HepG2 (cell line): ENCODE measurements around the gene C1GALT1C1. TPM values are rescaled to one million over a fixed set of nuclear protein-coding genes. Genes with fewer than 3 reads are reported as not detected.

Source experiments
- ATAC-seq: fragments of 200-7000 bp; cut with Tn5 transposase; 3 replicates; pipeline ENCODE4 v1.9.1; 2020; ENCODE audit warnings: mild to moderate bottlenecking, moderate library complexity
- Bru-seq: library from RNA; stranded (reverse); fragments of 400-500 nt; gene quantifications from one replicate; lab custom pipeline; 2021; lab: Mats Ljungman, UMichigan
- BruChase-seq, 2 experiments: library from RNA; stranded (reverse); fragments of 400-500 nt; gene quantifications; one replicate each; lab custom pipeline; 2021; lab: Mats Ljungman, UMichigan
- BruUV-seq: library from RNA; stranded (reverse); fragments of 400-500 nt; replicated peaks from 2 replicates; lab custom pipeline; 2021; lab: Mats Ljungman, UMichigan
- CTCF ChIA-PET: fragments of 300-600 bp; formaldehyde crosslinking; extraction: SDS; loops from one replicate; lab custom pipeline; 2021; ENCODE audit warnings: low total read pairs, inconsistent platforms, low intra/inter-chr PET ratio; lab: Yijun Ruan, JAX
- POLR2A ChIA-PET: fragments of 350-600 bp; sonication (Branson Sonifier 250); formaldehyde crosslinking; loops from one replicate; lab custom pipeline; 2020; ENCODE audit warnings: antibody characterized with exemption, inconsistent platforms; lab: Yijun Ruan, JAX
- DNase-seq: peaks from one replicate; pipeline ENCODE4 v3.0.0-alpha.2; 2015; ENCODE audit warnings: low spot score
- FAIRE-seq: peaks from 3 replicates; lab custom pipeline; 2011; peaks lifted over from hg19 to GRCh38; lab: Jason Lieb, UNC
- H2AFZ ChIP-seq: one replicate; pipeline ENCODE4 v1.6.1; 2011; ENCODE audit warnings: low read length, inconsistent platforms
- H3K27ac ChIP-seq: fragments of 300-600 bp; 3 replicates; pipeline ENCODE4 v1.8.0; 2011; ENCODE audit warnings: mixed run types, mild to moderate bottlenecking, mixed read lengths, low read length, inconsistent platforms; ENCODE audit not compliant: insufficient read depth; ENCODE audit errors: extremely low read length
- H3K27me3 ChIP-seq, 2 experiments: fragments of 200-600 bp in 1 of 2; 2 replicates in 1 of 2; 3 replicates in 1 of 2; pipeline versions ENCODE4 v1.6.0 to v1.8.0; 2011; ENCODE audit warnings: low read length in 2 of 2, mild to moderate bottlenecking in 2 of 2, moderate library complexity in 2 of 2, inconsistent platforms in 1 of 2; ENCODE audit not compliant: insufficient read depth in 2 of 2, control insufficient read depth in 1 of 2
- H3K36me3 ChIP-seq, 2 experiments: fragments of 200-600 bp in 1 of 2; replicated peaks in 1 of 2; 2 replicates in 1 of 2; 3 replicates in 1 of 2; pipeline versions ENCODE4 v1.5.1 to v1.8.0; 2011; ENCODE audit warnings: low read length in 2 of 2, inconsistent platforms in 1 of 2; ENCODE audit not compliant: insufficient read depth in 2 of 2, control insufficient read depth in 1 of 2
- H3K4me1 ChIP-seq: 2 replicates; pipeline ENCODE4 v1.5.1; 2012; ENCODE audit warnings: low read length, inconsistent platforms; ENCODE audit not compliant: insufficient read depth
- H3K4me2 ChIP-seq: 2 replicates; pipeline ENCODE4 v1.6.0; 2011; ENCODE audit warnings: low read depth, low read length, inconsistent platforms
- H3K4me3 ChIP-seq, 3 experiments: fragments of 200-600 bp in 1 of 3; sonication (generic), shearing (Covaris generic) in 1 of 3; replicated peaks in 1 of 3; 2 replicates each; pipeline ENCODE4 v1.5.1; 2011 to 2016; ENCODE audit warnings: low read length in 3 of 3, inconsistent platforms in 2 of 3, low read depth in 2 of 3, mild to moderate bottlenecking in 2 of 3, control low read depth in 1 of 3, mixed read lengths in 1 of 3; ENCODE audit not compliant: insufficient read depth in 1 of 3
- H3K79me2 ChIP-seq: one replicate; pipeline ENCODE4 v1.6.1; 2011; ENCODE audit warnings: low read length, inconsistent platforms; ENCODE audit not compliant: insufficient read depth
- H3K9ac ChIP-seq: 2 replicates; pipeline ENCODE4 v1.6.0; 2011; ENCODE audit warnings: mild to moderate bottlenecking, low read depth, low read length, inconsistent platforms; ENCODE audit not compliant: insufficient read depth
- H3K9me3 ChIP-seq: 2 replicates; pipeline ENCODE4 v1.5.1; 2012; ENCODE audit warnings: mild to moderate bottlenecking, low read length
- H4K20me1 ChIP-seq: 2 replicates; pipeline ENCODE4 v1.6.0; 2011; ENCODE audit warnings: inconsistent platforms, mild to moderate bottlenecking, low read length, moderate library complexity; ENCODE audit not compliant: insufficient read depth
- CCDC6 ChIP-seq: sonication (generic); formaldehyde crosslinking; IDR thresholded peaks from 2 replicates; pipeline ENCODE4 v1.8.1; 2022; ENCODE audit warnings: mild to moderate bottlenecking, missing genetic modification reagents, moderate library complexity
- DR1 ChIP-seq: sonication (generic); formaldehyde crosslinking; IDR thresholded peaks from 2 replicates; pipeline ENCODE4 v1.8.0; 2021; ENCODE audit warnings: mild to moderate bottlenecking, missing genetic modification reagents, inconsistent platforms
- WGBS: methylation state at CpG from one replicate; pipeline ENCODE4 v1.1.6; 2017; ENCODE audit warnings: low lambda C conversion rate; 5-methylcytosine and 5-hydroxymethylcytosine counted together
- in situ Hi-C: cut with HindIII; loops from 2 replicates; pipeline ENCODE4 v1.10.0; 2017; ENCODE audit warnings: low pct_unique_long_range_greater_than_20kb; ENCODE audit not compliant: extremely low pct_ligation_motif_present
- intact Hi-C: fragments of 100-400 bp; cut with micrococcal nuclease; formaldehyde crosslinking; loops from one replicate; pipeline ENCODE4 v1.10.0; 2022; ENCODE audit not compliant: unreplicated experiment
- long read RNA-seq, 2 experiments: library from RNA in 1 of 2; library from polyadenylated mRNA in 1 of 2; stranded (forward) in 1 of 2; unstranded in 1 of 2; transcript quantifications; one replicate each; pipeline ENCODE4 v2.0.0, GENCODE V29; 2019 to 2022
- polyA minus RNA-seq, 3 experiments: library from RNA; depleted of rRNA, polyadenylated mRNA; stranded (reverse); fragments of >200 nt; gene quantifications; 2 replicates each; pipeline ENCODE4 v1.2.3, GENCODE V29; 2011; ENCODE audit warnings: low replicate concordance in 1 of 3
- polyA plus RNA-seq, 8 experiments: library from polyadenylated mRNA; depleted of rRNA in 3 of 8; stranded (reverse) in 7 of 8; unstranded in 1 of 8; fragments of >200 nt; fragmentation: Illumina TruSeq in 4 of 8; extraction: Trizol in 4 of 8; gene quantifications; 2 replicates each; pipeline versions ENCODE4 v1.2.1 to v1.2.3, GENCODE V29; 2011 to 2016; ENCODE audit warnings: low read depth in 4 of 8, missing spikeins in 1 of 8, mixed read lengths in 1 of 8; ENCODE audit not compliant: insufficient read depth in 1 of 8
- total RNA-seq, 5 experiments: library from RNA; depleted of rRNA; stranded (reverse); fragments of >200 nt; fragmentation: Illumina TruSeq; extraction: Trizol; gene quantifications; 2 replicates each; pipeline ENCODE4 v1.2.3, GENCODE V29; 2016; ENCODE audit warnings: low read depth in 1 of 5
- TF ChIP-seq, protein P1 (sequence below): sonication (generic); formaldehyde crosslinking; IDR thresholded peaks from 2 replicates; pipeline ENCODE4 v1.5.1; 2020; ENCODE audit warnings: mild to moderate bottlenecking, missing genetic modification reagents, borderline replicate concordance
- TF ChIP-seq, protein P2 (sequence below): sonication (generic); formaldehyde crosslinking; IDR thresholded peaks from 2 replicates; pipeline ENCODE4 v1.4.0; 2020; ENCODE audit warnings: mild to moderate bottlenecking, missing genetic modification reagents

C1GALT1C1 gene
- 18.2 and 31.9 TPM in 2 replicates for total RNA-seq (2016; rRNA removed; fragmentation: Illumina TruSeq; extraction: Trizol)
- total RNA-seq (2016; cell fraction: cytosol; rRNA removed; fragmentation: Illumina TruSeq; extraction: Trizol; ENCODE audit: low read depth): 2.6 and 3.0 TPM in 2 replicates
- total RNA-seq (2016; cell fraction: insoluble cytoplasmic fraction; rRNA removed; fragmentation: Illumina TruSeq; extraction: Trizol): 16.7 and 30.1 TPM in 2 replicates
- 4.1 and 4.9 TPM in 2 replicates for total RNA-seq (2016; cell fraction: membrane; rRNA removed; fragmentation: Illumina TruSeq; extraction: Trizol)
- 23.2 and 31.2 TPM in 2 replicates for total RNA-seq (2016; cell fraction: nucleus; rRNA removed; fragmentation: Illumina TruSeq; extraction: Trizol)
- 21.7 and 26.3 TPM in 2 replicates for polyA plus RNA-seq (2011; rRNA removed)
- 13.0 and 20.8 TPM in 2 replicates for polyA plus RNA-seq (2011; cell fraction: cytosol; rRNA removed)
- polyA plus RNA-seq (2011; cell fraction: nucleus; rRNA removed): 4.7 and 8.0 TPM in 2 replicates
- 21.6 and 26.0 TPM in 2 replicates for polyA plus RNA-seq (2012)
- polyA plus RNA-seq (2016; cell fraction: cytosol; fragmentation: Illumina TruSeq; extraction: Trizol; ENCODE audit: low read depth): 2.1 and 2.3 TPM in 2 replicates
- polyA plus RNA-seq (2016; cell fraction: insoluble cytoplasmic fraction; fragmentation: Illumina TruSeq; extraction: Trizol; ENCODE audit: low read depth): 14.5 and 15.5 TPM in 2 replicates
- 3.2 and 3.8 TPM in 2 replicates for polyA plus RNA-seq (2016; cell fraction: membrane; fragmentation: Illumina TruSeq; extraction: Trizol; ENCODE audit: low read depth)
- 33.6 and 34.2 TPM in 2 replicates for polyA plus RNA-seq (2016; cell fraction: nucleus; fragmentation: Illumina TruSeq; extraction: Trizol; ENCODE audit: insufficient read depth, low read depth)
- polyA minus RNA-seq (2011; rRNA and poly(A)+ RNA removed; ENCODE audit: low replicate concordance): 5.2 and 5.5 TPM in 2 replicates
- 12.0 and 12.4 TPM in 2 replicates for polyA minus RNA-seq (2011; cell fraction: cytosol; rRNA and poly(A)+ RNA removed)
- polyA minus RNA-seq (2011; cell fraction: nucleus; rRNA and poly(A)+ RNA removed): 8.1 and 11.8 TPM in 2 replicates
- Bru-seq, nascent RNA: percentile 71 among the genes with signal in this experiment
- percentile 86 among the genes with signal in this experiment for BruChase-seq, experiment 1, labeled RNA remaining after a 6-hour chase
- BruChase-seq, experiment 2, labeled RNA remaining after a 2-hour chase: percentile 73 among the genes with signal in this experiment
- long read RNA-seq, experiment 1, transcript C1GALT1C1-201 (2 exons, 1,613 nt): major isoform, 33 of 35 reads
- long read RNA-seq, experiment 1, partial matches to known transcripts: 0 of 35 reads
- long read RNA-seq, experiment 1, other reads (novel, unspliced or antisense): 2 of 35 reads
- long read RNA-seq, experiment 2, transcript C1GALT1C1-201 (2 exons, 1,613 nt): major isoform, 30 of 43 reads
- long read RNA-seq, experiment 2, partial matches to known transcripts: 0 of 43 reads
- long read RNA-seq, experiment 2, other reads (novel, unspliced or antisense): 13 of 43 reads

GRCh38 chrX:120629667-120630537 is at the start of gene C1GALT1C1:
Gene C1GALT1C1, minus strand, starts transcription at chrX:120630054. Its CDS starts 2,888 bp downstream, at chrX:120627166.
- peak; percentile 88 for DNase-seq
- H3K9ac ChIP-seq: peak within 1 kb of the TSS; percentile 73
- H3K4me2 ChIP-seq: peak within 1 kb of the TSS; percentile 82
- no peaks in the 10 kb centered on the region for H3K9me3 ChIP-seq
- peak; percentile 87 for FAIRE-seq
- no TSS peak for BruUV-seq
- intact Hi-C loops (no loop called here), in situ Hi-C loops (loop anchor here (10.0 kb wide), 1 partner anchor 65 kb away; the partner anchor contains the start of gene CUL4B)
- no peaks in the 10 kb centered on the region for H3K36me3 ChIP-seq
- peak within 1 kb of the TSS; percentile 62 to 73 (median 68) for H3K4me3 ChIP-seq
- 8% methylated on average over 6 of the region's 68 CpGs for WGBS
- H3K27ac ChIP-seq: peak within 1 kb of the TSS; percentile 84
- H3K4me1 ChIP-seq: peaks cover 10% of the 10 kb centered on the region
- H4K20me1 ChIP-seq: no peaks in the 10 kb centered on the region
- CTCF ChIA-PET: no interaction called here
- peaks cover 7% of the 10 kb centered on the region for H3K79me2 ChIP-seq
- ATAC-seq: peak; percentile 99
- H3K27me3 ChIP-seq: no peaks in the 10 kb centered on the region
- POLR2A ChIA-PET: interaction anchor here (0.6 to 1.0 kb wide), 3 partner anchors 69 to 161 kb away, joined by 3 to 11 read pairs (median 3); partner anchors contain the start of genes CUL4B and LAMP2
- no peak within 1 kb of the TSS for H2AFZ ChIP-seq
- TF ChIP-seq, protein P1, sequence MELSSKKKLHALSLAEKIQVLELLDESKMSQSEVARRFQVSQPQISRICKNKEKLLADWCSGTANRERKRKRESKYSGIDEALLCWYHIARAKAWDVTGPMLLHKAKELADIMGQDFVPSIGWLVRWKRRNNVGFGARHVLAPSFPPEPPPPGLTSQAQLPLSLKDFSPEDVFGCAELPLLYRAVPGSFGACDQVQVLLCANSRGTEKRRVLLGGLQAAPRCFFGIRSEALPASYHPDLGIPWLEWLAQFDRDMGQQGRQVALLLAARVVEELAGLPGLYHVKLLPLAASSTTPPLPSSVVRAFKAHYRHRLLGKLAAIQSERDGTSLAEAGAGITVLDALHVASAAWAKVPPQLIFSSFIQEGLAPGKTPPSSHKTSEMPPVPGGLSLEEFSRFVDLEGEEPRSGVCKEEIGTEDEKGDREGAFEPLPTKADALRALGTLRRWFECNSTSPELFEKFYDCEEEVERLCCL: no peak
- no peak for TF ChIP-seq DR1 (CRISPR knock-in tag)
- TF ChIP-seq CCDC6: no peak
- TF ChIP-seq, protein P2, sequence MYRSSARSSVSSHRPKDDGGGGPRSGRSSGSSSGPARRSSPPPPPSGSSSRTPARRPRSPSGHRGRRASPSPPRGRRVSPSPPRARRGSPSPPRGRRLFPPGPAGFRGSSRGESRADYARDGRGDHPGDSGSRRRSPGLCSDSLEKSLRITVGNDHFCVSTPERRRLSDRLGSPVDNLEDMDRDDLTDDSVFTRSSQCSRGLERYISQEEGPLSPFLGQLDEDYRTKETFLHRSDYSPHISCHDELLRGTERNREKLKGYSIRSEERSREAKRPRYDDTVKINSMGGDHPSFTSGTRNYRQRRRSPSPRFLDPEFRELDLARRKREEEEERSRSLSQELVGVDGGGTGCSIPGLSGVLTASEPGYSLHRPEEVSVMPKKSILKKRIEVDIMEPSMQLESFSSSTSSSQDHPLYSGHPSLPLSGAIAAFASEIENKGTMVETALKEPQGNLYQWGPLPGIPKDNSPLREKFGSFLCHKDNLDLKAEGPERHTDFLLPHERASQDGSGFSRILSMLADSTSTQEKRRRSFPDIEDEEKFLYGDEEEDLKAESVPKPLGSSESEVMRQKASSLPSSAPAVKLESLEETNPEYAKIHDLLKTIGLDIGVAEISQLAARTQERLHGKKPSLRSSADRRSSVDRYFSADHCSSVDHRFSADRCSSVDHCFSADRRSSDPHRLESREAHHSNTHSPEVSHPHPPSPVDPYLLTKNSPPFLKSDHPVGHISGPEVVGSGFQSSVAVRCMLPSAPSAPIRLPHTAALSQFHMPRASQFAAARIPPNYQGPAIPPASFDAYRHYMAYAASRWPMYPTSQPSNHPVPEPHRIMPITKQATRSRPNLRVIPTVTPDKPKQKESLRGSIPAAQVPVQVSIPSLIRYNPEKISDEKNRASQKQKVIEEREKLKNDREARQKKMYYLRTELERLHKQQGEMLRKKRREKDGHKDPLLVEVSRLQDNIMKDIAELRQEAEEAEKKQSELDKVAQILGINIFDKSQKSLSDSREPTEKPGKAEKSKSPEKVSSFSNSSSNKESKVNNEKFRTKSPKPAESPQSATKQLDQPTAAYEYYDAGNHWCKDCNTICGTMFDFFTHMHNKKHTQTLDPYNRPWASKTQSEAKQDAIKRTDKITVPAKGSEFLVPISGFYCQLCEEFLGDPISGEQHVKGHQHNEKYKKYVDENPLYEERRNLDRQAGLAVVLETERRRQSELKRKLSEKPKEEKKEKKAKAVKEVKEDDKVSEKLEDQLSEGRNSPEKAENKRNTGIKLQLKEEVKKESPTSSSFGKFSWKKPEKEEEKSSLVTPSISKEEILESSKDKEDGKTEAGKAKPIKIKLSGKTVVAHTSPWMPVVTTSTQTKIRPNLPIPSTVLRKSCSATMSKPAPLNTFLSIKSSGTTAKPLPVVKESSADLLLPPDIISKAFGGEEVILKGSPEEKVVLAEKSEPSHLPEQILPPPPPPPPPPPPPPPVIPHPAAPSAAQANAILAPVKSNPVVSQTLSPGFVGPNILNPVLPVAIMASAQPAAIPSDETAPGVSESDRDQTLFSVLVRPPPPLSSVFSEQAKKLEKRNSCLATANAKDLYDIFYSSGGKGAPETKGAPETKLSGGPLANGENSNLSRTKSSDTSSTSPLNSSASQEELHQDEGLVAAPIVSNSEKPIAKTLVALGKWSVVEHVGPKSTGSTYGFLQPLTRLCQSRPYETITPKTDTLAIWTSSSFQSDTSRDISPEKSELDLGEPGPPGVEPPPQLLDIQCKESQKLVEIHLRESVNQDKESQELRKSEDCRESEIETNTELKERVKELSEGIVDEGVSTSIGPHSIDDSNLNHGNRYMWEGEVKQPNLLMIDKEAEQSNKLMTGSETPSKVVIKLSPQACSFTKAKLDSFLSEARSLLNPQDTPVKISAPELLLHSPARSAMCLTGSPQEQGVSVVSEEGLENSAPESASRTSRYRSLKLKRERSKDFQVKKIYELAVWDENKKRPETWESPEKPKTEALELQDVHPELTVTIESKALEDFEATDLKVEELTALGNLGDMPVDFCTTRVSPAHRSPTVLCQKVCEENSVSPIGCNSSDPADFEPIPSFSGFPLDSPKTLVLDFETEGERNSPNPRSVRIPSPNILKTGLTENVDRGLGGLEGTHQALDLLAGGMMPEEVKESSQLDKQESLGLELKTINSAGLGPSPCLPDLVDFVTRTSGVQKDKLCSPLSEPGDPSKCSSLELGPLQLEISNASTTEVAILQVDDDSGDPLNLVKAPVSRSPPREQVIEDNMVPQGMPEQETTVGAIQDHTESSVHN (CRISPR knock-in tag): no peak
